Ishikawa (cell line): Measurements from ENCODE around the gene YDJC.

Experiments
- CEBPB ChIP-seq: IDR thresholded peaks from 2 replicates; pipeline ENCODE4 v1.6.1; 2012
- EGR1 ChIP-seq: IDR thresholded peaks from 2 replicates; pipeline ENCODE4 v1.6.1; 2012
- EP300 ChIP-seq: IDR thresholded peaks from 2 replicates; pipeline ENCODE4 v1.6.1; 2012; ENCODE audit warnings: borderline replicate concordance
- FOXM1 ChIP-seq: IDR thresholded peaks from 2 replicates; pipeline ENCODE4 v1.6.1; 2012; ENCODE audit warnings: low read depth, borderline replicate concordance
- MAX ChIP-seq: IDR thresholded peaks from 2 replicates; pipeline ENCODE4 v1.6.1; 2012
- NFIC ChIP-seq: IDR thresholded peaks from 2 replicates; pipeline ENCODE4 v1.6.1; 2012
- RAD21 ChIP-seq: IDR thresholded peaks from 2 replicates; pipeline ENCODE4 v1.6.1; 2012; ENCODE audit warnings: low read depth
- REST ChIP-seq: IDR thresholded peaks from 2 replicates; pipeline ENCODE4 v1.6.1; 2012; ENCODE audit warnings: low read depth, mild to moderate bottlenecking
- TAF1 ChIP-seq: IDR thresholded peaks from 2 replicates; pipeline ENCODE4 v1.6.1; 2012; ENCODE audit warnings: low read depth, mild to moderate bottlenecking
- TCF12 ChIP-seq: IDR thresholded peaks from 2 replicates; pipeline ENCODE4 v1.6.1; 2012; ENCODE audit warnings: low read depth
- TEAD4 ChIP-seq: IDR thresholded peaks from 2 replicates; pipeline ENCODE4 v1.6.1; 2012
- USF1 ChIP-seq: IDR thresholded peaks from 2 replicates; pipeline ENCODE4 v1.6.1; 2012
- YY1 ChIP-seq: IDR thresholded peaks from 2 replicates; pipeline ENCODE4 v1.6.1; 2012; ENCODE audit warnings: low read depth
- ZBTB7A ChIP-seq: IDR thresholded peaks from 2 replicates; pipeline ENCODE4 v1.6.1; 2012; ENCODE audit warnings: low read depth

- TF ChIP-seq TAF1: no peak
- TF ChIP-seq REST: no peak
- TF ChIP-seq EGR1: no peak
- TF ChIP-seq FOXM1: no peak
- no peak for TF ChIP-seq CEBPB
- TF ChIP-seq YY1: no peak
- no peak for TF ChIP-seq RAD21
- no peak for TF ChIP-seq EP300
- TF ChIP-seq TCF12: no peak
- TF ChIP-seq NFIC: no peak
- no peak for TF ChIP-seq MAX
- no peak for TF ChIP-seq USF1
- no peak for TF ChIP-seq TEAD4
- no peak for TF ChIP-seq ZBTB7A
These were observed 25.8 kb downstream of the YDJC start for GRCh38 chr22:21603973-21604372.
